HepG2 (cell line): ENCODE data around the gene TSPAN2. TPM values are rescaled to one million over a fixed set of nuclear protein-coding genes. Genes with fewer than 3 reads are reported as not detected.
A peak's percentile ranks its signal among the peaks of the same experiment; 100 is the strongest.

ENCODE experiments used
- BRCA1 ChIP-seq: sonication (generic); formaldehyde crosslinking; IDR thresholded peaks from 2 replicates; pipeline ENCODE4 v1.4.0; 2020; ENCODE audit warnings: missing genetic modification reagents
- CEBPB ChIP-seq: IDR thresholded peaks from 2 replicates; pipeline ENCODE4 v1.6.1; 2011; ENCODE audit warnings: low read depth, low read length, improper control_type of control experiment, borderline replicate concordance
- CREB1 ChIP-seq, 2 experiments: fragments of 450-650 bp in 1 of 2; IDR thresholded peaks; 2 replicates each; pipeline ENCODE4 v1.6.1; 2016 to 2017; ENCODE audit warnings: control low read depth in 1 of 2, mild to moderate bottlenecking in 1 of 2, missing compliant biosample characterization in 1 of 2, missing genetic modification characterization in 1 of 2
- DPF2 ChIP-seq: sonication (generic); formaldehyde crosslinking; IDR thresholded peaks from 2 replicates; pipeline ENCODE4 v1.4.0; 2020; ENCODE audit warnings: mild to moderate bottlenecking, low read depth, missing genetic modification reagents, borderline replicate concordance
- EP300 ChIP-seq, 3 experiments: sonication (generic) in 1 of 3; formaldehyde crosslinking in 1 of 3; IDR thresholded peaks; 2 replicates each; pipeline versions ENCODE4 v1.5.1 to v1.6.1; 2011 to 2020; ENCODE audit warnings: low read depth in 2 of 3, low read length in 2 of 3, borderline replicate concordance in 1 of 3, improper control_type of control experiment in 1 of 3, mild to moderate bottlenecking in 1 of 3, missing genetic modification reagents in 1 of 3, moderate library complexity in 1 of 3
- GFI1 ChIP-seq: sonication (generic); formaldehyde crosslinking; IDR thresholded peaks from 2 replicates; pipeline ENCODE4 v1.5.0; 2020; ENCODE audit warnings: missing genetic modification reagents, mild to moderate bottlenecking, borderline replicate concordance
- HNF4G ChIP-seq, 2 experiments: sonication (generic) in 1 of 2; formaldehyde crosslinking in 1 of 2; IDR thresholded peaks; 2 replicates each; pipeline versions ENCODE4 v1.4.0 to v1.6.1; 2011 to 2020; ENCODE audit warnings: borderline replicate concordance in 2 of 2, low read depth in 2 of 2, mild to moderate bottlenecking in 2 of 2, low read length in 1 of 2, missing genetic modification reagents in 1 of 2, moderate library complexity in 1 of 2
- IKZF4 ChIP-seq: sonication (generic); formaldehyde crosslinking; IDR thresholded peaks from 2 replicates; pipeline ENCODE4 v1.5.1; 2020; ENCODE audit warnings: borderline replicate concordance, mild to moderate bottlenecking, low read depth, missing genetic modification reagents; ENCODE audit errors: not compliant biosample characterization
- KMT2B ChIP-seq: IDR thresholded peaks from 2 replicates; pipeline ENCODE4 v1.6.1; 2016; ENCODE audit warnings: missing genetic modification reagents, missing compliant biosample characterization
- MIXL1 ChIP-seq: IDR thresholded peaks from 2 replicates; pipeline ENCODE4 v1.6.1; 2016
- PHF20 ChIP-seq: sonication (generic); formaldehyde crosslinking; IDR thresholded peaks from 2 replicates; pipeline ENCODE4 v1.5.0; 2020; ENCODE audit warnings: mild to moderate bottlenecking, missing genetic modification reagents
- RBFOX2 ChIP-seq: fragments of 200-400 bp; formaldehyde crosslinking; IDR thresholded peaks from 2 replicates; pipeline ENCODE4 v1.6.1; 2017; ENCODE audit warnings: low read depth, mild to moderate bottlenecking, low read length
- RERE ChIP-seq: IDR thresholded peaks from 2 replicates; pipeline ENCODE4 v1.6.1; 2016; ENCODE audit warnings: low read depth, missing genetic modification reagents, missing compliant biosample characterization
- RFXAP ChIP-seq: sonication (generic); formaldehyde crosslinking; IDR thresholded peaks from 2 replicates; pipeline ENCODE4 v1.4.0; 2020; ENCODE audit warnings: missing genetic modification reagents, borderline replicate concordance
- TARDBP ChIP-seq: sonication (generic); formaldehyde crosslinking; IDR thresholded peaks from 2 replicates; pipeline ENCODE4 v1.8.0; 2022; ENCODE audit warnings: mild to moderate bottlenecking, missing genetic modification reagents
- TBX2 ChIP-seq: sonication (generic); formaldehyde crosslinking; IDR thresholded peaks from 2 replicates; pipeline ENCODE4 v1.5.0; 2020; ENCODE audit warnings: missing genetic modification reagents, mild to moderate bottlenecking, borderline replicate concordance
- TEAD3 ChIP-seq: optimal IDR thresholded peaks from 2 replicates; pipeline ENCODE3; 2016; ENCODE audit warnings: borderline replicate concordance
- TRAFD1 ChIP-seq: sonication (generic); formaldehyde crosslinking; IDR thresholded peaks from 2 replicates; pipeline ENCODE4 v1.5.1; 2020; ENCODE audit warnings: missing genetic modification reagents, mild to moderate bottlenecking, borderline replicate concordance
- ZNF234 ChIP-seq: sonication (generic); formaldehyde crosslinking; conservative IDR thresholded peaks from 2 replicates; pipeline ENCODE4 v1.5.1; 2020; ENCODE audit warnings: mild to moderate bottlenecking, missing genetic modification reagents
- ZNF263 ChIP-seq: sonication (generic); formaldehyde crosslinking; IDR thresholded peaks from 2 replicates; pipeline ENCODE4 v1.4.0; 2020; ENCODE audit warnings: missing genetic modification reagents
- ZNF451 ChIP-seq: sonication (generic); formaldehyde crosslinking; IDR thresholded peaks from 2 replicates; pipeline ENCODE4 v1.5.0; 2020; ENCODE audit warnings: mild to moderate bottlenecking, missing genetic modification reagents
- ZNF782 ChIP-seq: sonication (generic); formaldehyde crosslinking; IDR thresholded peaks from 2 replicates; pipeline ENCODE4 v1.4.0; 2020; ENCODE audit warnings: missing genetic modification reagents, mild to moderate bottlenecking, borderline replicate concordance
- polyA plus RNA-seq, 8 experiments: library from polyadenylated mRNA; depleted of rRNA in 3 of 8; stranded (reverse) in 7 of 8; unstranded in 1 of 8; fragments of >200 nt; fragmentation: Illumina TruSeq in 4 of 8; extraction: Trizol in 4 of 8; gene quantifications; 2 replicates each; pipeline versions ENCODE4 v1.2.1 to v1.2.3, GENCODE V29; 2011 to 2016; ENCODE audit warnings: low read depth in 4 of 8, missing spikeins in 1 of 8, mixed read lengths in 1 of 8; ENCODE audit not compliant: insufficient read depth in 1 of 8
- total RNA-seq, 5 experiments: library from RNA; depleted of rRNA; stranded (reverse); fragments of >200 nt; fragmentation: Illumina TruSeq; extraction: Trizol; gene quantifications; 2 replicates each; pipeline ENCODE4 v1.2.3, GENCODE V29; 2016; ENCODE audit warnings: low read depth in 1 of 5

Gene TSPAN2
- total and polyA plus RNA-seq, 2 of the 13 experiments (the other 11 are each of a cell fraction or from before 2014, with no cell fraction given), result not detected

- TF ChIP-seq ZNF234 (CRISPR knock-in tag) (no peak), CREB1 (IDR thresholded peaks at IDR 0.05) (no peak), CREB1 (CRISPR knock-in tag; IDR thresholded peaks at IDR 0.05) (peak; percentile 24; the same call in 1 of the 2 replicates), DPF2 (CRISPR knock-in tag) (peak; percentile 34; the same call in 1 of the 2 replicates), MIXL1 (CRISPR knock-in tag) (peak; percentile 88), KMT2B (CRISPR knock-in tag) (no peak), CEBPB (no peak), GFI1 (CRISPR knock-in tag) (no peak), IKZF4 (CRISPR knock-in tag) (no peak), HNF4G (IDR thresholded peaks at IDR 0.05; ENCODE audit: borderline replicate concordance, low read depth, low read length) (peak; percentile 67), HNF4G (CRISPR knock-in tag; IDR thresholded peaks at IDR 0.05; ENCODE audit: borderline replicate concordance, low read depth) (peak; percentile 60; the same call in 1 of the 2 replicates), EP300 (IDR thresholded peaks at IDR 0.05; ENCODE audit: low read depth in 2 of 2, low read length in 2 of 2) (peak in 1 of 2 experiments; percentile 70; a peak in 2 of 4 replicates), EP300 (CRISPR knock-in tag; IDR thresholded peaks at IDR 0.05; ENCODE audit: borderline replicate concordance) (no peak), RBFOX2 (no peak), TARDBP (CRISPR knock-in tag) (peak; percentile 47; the same call in 1 of the 2 replicates), RERE (CRISPR knock-in tag) (no peak), TEAD3 (CRISPR knock-in tag) (peak; percentile 81), BRCA1 (no peak), PHF20 (CRISPR knock-in tag) (no peak), ZNF263 (no peak), TRAFD1 (CRISPR knock-in tag) (no peak), RFXAP (CRISPR knock-in tag) (no peak), TBX2 (CRISPR knock-in tag) (0 out of 2 replicates have a peak, but pooled peaks have one; percentile 47), ZNF451 (CRISPR knock-in tag) (no peak), ZNF782 (CRISPR knock-in tag) (no peak)
These were observed 52.3 kb downstream of the TSPAN2 start (continued) for GRCh38 chr1:115036814-115037507.
